HG03575 (cell line): ENCODE measurements around the gene KIRREL3.

Experiments used
- ATAC-seq: cut with Tn5 transposase; IDR thresholded peaks from one replicate; pipeline ENCODE4 v1.9.1; 2021; ENCODE audit not compliant: unreplicated experiment, insufficient number of reproducible peaks, low FRiP score; ENCODE audit errors: extremely low read depth

The KIRREL3 gene

GRCh38 chr11:126710804-126711399, 289.7 kb downstream of the KIRREL3 start:
- ATAC-seq, result no peak

DNA sequence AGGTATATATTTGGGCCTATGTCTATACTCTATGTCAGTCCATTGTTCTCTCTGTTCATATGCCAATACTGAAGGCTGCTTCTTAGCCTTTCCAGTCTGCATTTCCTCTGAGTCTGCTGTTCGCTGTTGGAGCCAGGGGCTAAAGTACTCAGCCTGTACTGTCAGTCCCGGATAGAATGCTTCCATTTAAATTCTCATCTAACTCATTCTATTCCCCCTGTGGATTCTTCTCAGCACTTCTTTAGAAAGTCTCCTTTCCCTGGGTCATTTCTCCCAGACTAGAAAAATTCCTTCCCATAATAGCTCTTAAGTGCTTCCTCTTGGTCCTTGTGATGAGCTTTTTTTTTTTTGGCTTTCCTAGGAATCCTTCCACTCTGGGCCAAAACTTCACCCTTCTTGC, 293.1 kb downstream of the KIRREL3 start:
- no peak for ATAC-seq

DNA sequence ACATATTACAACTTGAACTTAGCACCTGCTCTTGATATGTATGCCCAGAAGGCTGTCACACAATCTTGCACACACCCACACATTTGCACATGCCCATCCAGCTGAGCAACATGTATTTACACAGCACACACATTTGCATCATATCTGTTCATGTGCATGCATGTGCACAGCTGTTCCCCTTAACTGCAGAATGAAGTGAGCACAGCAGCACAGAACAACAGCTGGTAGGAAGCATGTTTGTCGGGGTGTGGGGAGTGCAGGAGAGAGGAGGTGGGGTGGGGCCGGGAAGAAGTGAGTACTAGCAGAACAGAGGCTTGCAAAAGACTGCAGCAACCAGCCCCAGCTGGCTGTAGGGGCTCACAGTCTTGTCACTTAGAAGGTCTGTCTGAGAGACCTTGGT, 296.5 kb downstream of the KIRREL3 start:
- ATAC-seq, result no peak

- ATAC-seq, result no peak
Observed at GRCh38 chr11:126703662-126704061, 296.9 kb downstream of the KIRREL3 start.

DNA sequence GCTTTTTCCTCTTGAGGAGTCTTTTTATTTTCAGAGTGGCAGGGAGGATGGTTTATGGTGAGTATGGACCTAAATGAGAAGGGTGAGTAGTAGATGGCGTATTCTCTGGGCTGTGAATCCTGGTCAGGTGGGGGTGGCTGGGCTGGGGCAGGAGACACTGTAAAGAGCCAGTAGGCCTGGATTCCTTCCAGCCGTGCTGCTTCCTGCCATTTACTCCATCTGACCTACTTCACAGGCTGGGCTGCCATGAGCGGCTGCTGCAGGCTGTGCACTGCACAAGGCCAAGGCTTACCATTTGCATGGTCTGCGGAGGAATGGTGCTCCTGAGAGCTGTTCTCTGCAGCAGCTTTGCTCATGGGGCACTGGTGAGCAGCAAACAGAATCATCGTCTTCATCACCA, 297.6 kb downstream of the KIRREL3 start:
- ATAC-seq, result no peak

GRCh38 chr11:126702165-126702720, 298.3 kb downstream of the KIRREL3 start:
- ATAC-seq, result no peak

DNA sequence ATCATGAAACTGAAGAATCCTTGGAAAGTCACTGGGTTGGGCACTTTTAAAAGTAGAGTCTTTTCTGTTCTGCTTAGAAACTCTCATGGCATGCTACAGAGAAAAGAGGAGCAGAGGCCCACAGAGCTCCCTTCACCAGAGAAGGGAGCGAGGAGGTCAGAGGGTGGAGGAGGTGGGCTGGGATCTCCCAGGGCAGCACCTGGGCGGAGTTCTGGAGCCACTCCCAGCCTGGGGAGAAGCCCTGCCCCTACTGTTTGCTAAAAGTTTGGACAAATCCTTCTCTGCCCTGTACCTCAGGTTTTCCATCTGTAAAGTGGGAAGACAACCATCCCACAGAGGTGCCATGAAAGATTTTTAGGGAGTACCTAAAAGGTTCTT, 299.1 kb downstream of the KIRREL3 start:
- ATAC-seq, result no peak

DNA sequence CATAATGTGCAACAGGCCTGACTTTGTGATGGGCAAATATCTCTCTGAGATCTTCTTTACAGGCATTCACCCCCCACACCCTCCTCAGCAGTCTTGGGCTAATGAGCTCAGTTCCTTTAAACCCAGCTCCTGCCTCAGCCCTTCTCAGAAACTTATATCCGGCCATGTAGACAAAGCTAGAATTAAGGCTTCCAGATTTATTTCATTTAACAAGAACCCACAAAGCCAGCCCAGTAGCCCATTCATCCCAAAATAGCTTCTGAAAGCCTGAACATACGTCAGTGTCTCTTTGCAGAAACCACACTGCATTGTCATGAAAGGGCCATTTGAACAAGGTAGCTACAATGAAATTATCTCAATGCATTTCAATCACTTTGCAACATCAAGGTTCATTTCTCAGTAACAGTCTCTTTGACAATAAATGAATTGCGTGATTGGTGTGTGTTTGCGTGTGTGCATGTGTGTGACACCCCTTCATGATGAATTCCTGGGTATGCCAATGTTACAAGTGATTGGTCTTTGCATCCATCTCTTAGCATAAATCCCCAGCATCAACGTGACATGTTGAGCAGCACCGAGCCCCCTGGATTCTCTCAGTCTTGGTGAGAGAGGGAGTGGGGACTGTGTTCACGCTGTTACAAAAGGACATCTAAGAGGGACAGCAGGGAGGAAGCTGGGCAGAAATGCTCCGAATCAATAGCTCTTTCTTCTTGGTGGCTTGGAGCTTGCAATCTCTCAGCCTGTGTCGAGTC, 299.6 kb downstream of the KIRREL3 start:
- ATAC-seq, result peak; percentile 62

- ATAC-seq, result no peak
Observed at GRCh38 chr11:126698576-126698975, 302.0 kb downstream of the KIRREL3 start.

GRCh38 chr11:126697936-126698335, 302.6 kb downstream of the KIRREL3 start:
- no peak for ATAC-seq

DNA sequence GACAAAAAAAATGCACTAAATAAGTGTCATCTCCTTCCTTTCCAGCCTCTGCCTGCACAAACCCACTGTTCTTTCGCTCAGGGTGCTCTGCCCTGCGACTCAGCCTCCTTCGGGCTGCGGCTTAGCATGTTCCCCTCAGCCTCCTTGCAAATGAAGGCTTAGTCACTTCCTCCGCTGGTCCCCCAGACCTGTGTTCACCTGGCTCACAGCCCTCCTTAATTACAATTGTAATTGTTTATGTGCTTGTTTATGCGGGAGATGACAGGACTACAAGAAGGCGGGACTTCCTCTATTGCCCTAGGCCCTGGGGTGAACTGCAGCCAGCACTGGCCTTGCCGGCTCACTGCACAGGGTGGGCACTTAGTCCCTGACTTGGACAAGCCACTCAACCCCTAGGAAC, 303.6 kb downstream of the KIRREL3 start:
- no peak for ATAC-seq

GRCh38 chr11:126695293-126695692, 305.3 kb downstream of the KIRREL3 start:
- no peak for ATAC-seq

DNA sequence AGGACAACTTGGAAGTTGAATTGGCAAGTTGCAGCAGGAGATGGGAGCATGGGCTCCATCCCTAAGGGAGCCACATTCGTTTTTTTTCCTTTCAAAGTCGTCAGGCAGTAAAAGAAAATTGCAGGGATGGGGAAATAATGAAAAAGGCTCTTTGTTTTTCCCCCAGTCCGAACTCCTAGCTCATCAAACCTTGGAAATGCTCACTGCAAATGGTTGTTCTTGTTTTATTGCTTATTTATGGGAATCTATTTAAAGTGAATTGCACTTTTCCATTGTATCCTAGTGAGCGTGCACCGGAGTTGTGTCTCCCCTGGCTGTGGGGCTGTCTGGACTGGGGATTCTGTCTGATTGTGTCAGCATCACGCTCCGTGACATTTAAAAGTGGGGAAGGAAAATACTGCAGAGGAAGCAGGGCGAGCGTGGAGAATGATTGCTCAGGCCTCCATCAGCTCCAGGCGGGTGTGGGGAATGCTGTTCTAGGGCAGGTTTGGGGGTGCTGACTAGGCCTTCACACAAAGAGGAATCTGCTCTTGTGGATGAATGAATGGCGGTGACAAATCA, 306.4 kb downstream of the KIRREL3 start:
- ATAC-seq, result no peak

DNA sequence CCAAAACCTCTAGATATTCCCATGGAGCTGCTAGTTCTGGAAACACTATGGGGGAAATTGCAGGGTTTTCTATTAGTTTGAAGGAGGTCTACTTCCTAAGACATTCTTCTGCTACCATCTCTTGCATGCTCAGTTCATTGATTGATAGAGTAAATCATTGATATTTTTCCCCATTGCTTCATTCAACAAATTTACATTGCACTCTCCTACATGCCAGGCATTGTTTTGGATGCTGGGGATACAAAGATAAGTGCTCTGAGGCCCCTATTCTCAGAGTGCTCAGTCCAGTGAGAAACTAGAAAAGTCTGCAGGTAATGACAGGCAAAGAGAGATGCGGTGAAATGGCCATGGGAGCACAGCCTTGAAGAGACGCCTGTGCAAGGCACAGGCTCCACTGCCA, 313.1 kb downstream of the KIRREL3 start:
- ATAC-seq, result no peak

DNA sequence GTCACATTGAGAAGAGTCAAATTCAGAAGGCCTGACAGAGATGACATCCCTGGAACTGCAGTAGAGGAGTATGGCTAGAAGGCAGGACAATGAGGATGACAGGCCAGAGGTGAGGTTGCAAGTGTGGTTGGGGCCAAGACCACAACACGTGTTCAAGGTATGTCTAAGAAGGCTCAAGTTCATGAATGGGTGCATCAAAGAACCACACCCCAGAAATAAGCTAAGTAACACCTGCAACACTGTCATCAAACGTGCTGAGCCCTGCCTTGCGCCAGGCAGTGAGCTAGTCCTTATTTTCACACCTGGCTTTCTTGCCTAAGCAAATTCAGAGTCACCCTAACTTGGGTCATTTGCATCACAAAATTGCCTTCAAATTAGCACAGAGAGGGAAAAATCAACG, 313.6 kb downstream of the KIRREL3 start:
- no peak for ATAC-seq

- no peak for ATAC-seq
Observed at GRCh38 chr11:126683766-126684728, 316.5 kb downstream of the KIRREL3 start.

GRCh38 chr11:126682590-126682989, 318.0 kb downstream of the KIRREL3 start:
- no peak for ATAC-seq

DNA sequence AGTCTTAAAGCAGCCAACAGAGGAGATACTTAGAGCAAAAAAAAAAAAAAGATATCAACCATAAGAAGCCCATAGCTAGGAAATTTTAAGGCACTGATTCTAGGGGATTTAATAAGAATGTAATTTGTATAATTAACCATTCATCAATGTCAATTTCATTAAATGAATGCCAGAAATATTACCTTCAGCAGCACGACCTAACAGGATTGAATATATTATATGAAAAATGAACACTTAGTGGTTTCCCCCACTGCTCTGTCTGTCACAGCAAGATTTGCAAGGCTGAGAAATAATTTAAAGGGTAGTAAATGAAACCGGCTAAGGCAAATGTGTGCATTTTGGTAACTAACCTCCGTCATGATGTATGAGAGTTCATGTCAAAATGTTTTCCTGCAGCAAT, 319.9 kb downstream of the KIRREL3 start:
- no peak for ATAC-seq

DNA sequence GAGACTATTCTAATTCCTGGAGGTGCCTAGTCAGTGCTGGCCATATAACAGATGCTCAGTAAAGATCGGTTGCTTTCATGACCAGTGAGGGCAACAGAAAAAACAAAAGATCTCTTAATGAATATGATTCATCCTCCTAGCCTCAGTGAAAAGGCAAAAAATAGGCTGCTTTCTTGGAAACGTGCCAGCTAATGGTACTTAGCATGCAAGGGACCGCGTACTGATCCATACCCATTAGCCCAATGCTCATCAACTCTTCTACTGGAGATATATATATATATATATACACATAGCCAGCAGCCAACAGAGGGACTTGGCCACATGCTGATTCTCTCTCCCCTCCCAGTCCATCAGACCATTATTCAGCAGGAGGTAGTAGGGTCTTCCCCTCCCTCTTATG, 320.4 kb downstream of the KIRREL3 start:
- ATAC-seq, result no peak
